Nucleus accumbens (tissue), 56 donors: ENCODE results near the gene RBM24.
"Not testable (repeated sequence)": the region's sequence is repeated elsewhere in the genome, so short reads cannot be mapped to it uniquely, and the experiment has no call there.

Experiments
- DNase-seq, 56 donors: peaks; one replicate each; lab custom pipeline; 2025; lab: John Stamatoyannopoulos, UW

Gene RBM24

DNA sequence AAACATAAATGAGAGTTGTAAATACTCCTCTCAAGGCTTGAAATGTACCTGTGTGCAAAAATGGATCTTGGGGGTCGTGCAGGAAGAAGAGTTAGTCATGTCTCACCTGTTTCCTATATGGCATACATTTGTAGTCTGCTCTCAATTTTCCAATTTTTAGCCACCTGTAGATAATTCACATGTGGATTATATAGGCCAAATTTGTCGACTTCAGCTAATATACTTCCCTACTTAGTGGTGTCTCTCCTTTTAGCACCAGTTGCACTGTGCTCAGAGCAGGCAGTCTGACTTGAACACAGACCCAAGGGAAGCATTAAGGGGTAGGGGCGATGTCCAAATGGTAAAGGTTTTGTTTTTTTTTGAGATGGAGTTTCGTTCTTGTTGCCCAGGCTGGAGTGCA is 1.9 kb downstream of the RBM24 start:
- DNase-seq: no peak

DNA sequence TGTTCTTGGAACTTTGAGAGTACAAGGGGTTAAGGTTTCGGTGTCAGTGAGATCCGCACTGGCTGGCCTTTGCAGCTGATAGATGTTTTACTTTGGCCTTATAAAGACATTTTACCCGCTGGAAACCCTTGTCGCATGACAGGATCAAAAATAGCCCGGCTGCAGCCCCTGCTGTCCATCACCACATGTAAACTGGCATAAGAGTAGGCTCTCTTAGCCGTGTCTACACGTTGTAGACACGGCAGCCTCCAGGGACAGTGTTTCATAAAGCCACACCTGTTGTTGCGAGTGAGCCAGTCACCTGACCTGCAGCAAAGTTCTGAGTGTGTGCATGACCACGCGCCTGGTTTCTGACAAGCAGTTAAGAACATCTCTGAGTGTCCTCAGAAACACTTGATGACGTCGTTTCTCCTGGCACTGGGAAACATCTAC is 8.5 kb downstream of the RBM24 start:
- DNase-seq: no peak

DNA sequence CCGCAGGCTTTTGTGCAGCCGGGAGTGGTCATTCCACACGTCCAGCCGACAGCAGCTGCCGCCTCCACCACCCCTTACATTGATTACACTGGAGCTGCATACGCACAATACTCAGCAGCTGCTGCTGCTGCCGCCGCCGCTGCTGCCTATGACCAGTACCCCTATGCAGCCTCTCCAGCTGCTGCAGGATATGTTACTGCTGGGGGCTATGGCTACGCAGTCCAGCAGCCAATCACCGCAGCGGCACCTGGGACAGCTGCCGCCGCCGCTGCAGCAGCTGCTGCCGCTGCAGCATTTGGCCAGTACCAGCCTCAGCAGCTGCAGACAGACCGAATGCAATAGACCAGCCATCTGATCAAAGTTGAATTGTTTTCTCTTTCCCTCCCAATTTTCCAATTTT is 10.6 kb downstream of the RBM24 start:
- no peak for DNase-seq

- no peak for DNase-seq
Observed at GRCh38 chr6:17292600-17293133, 11.5 kb downstream of the RBM24 start.

- no peak for DNase-seq
Observed at GRCh38 chr6:17293395-17293794, 12.2 kb downstream of the RBM24 start.

DNA sequence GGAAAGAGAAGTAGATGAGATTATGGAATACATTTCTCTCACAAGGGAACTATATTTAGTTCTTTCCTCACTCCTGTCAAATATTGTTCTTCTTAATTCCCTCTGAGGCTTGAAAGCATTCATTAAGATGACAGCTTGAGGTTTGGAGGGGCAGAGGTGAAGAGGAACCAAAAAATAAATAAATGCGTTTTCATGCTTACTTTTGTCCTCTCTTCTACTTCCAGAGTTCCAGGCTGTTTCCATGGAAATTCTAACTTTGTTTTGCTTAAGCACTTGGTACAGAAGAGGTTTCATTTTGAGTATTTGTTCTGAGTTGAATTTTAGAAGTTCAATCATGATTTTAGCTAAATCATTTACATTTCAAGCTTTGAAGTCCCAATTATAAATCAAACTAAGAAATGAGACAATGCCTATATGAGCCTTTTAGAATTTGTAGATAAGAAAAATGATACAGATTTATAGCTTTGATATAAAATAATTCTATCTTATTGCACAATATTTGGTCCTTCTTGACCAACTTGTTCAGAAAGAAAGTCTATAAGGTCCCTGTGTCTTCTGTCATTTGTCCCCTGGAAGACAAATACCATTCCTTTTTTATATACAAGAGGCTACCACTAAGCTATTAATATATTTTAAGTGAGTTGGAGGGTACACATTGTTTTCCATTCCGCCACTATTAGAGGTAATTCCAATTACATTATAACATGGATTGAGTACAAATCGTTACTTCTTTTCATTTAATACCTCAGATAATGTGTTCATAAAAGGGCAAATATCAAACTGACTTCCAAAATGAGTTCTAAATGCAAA is 16.3 kb downstream of the RBM24 start:
- DNase-seq: no peak

DNA sequence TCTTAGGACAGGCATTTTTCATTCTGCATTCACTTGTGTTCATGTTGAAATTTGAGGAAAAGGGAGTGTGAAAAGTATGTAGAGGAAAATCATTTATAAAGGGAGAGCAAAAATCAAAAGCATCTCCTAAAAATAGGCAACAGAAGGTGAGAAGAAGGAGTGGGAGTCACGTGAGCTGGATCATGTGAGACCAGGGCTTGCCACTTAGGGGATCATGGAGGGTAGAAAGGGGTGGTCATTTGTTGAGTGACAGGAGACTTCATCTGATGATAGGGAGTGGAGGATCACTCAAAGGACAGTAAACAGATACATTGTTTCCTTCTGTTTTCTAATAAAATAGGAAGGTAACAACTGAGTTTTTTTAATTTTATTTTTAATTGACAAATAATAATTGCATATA is 17.1 kb downstream of the RBM24 start:
- DNase-seq: no peak

- no peak for DNase-seq
Observed at GRCh38 chr6:17299222-17299621, 18.1 kb downstream of the RBM24 start.

GRCh38 chr6:17299750-17300149 is 18.6 kb downstream of the RBM24 start:
- no peak for DNase-seq

DNA sequence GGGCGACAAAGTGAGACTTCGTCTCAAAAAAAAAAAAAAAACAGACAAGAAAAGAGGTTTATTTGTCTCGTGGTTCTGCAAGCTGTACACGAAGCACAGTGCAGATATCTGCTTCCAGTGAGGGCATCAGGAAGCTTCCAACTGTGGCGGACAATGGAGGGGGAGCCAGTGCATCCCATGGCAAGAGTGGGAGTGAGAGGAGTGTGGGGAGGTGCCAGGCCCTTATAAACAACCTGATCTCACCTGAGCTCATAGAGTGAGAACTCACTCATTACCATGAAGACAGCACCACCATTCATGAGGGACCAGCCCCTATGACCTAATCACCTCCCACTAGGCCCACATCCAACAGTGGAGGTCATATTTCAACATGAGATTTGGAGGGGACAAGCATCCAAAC is 19.5 kb downstream of the RBM24 start:
- DNase-seq: no peak

GRCh38 chr6:17303444-17303843 is 22.3 kb downstream of the RBM24 start:
- no peak for DNase-seq

DNA sequence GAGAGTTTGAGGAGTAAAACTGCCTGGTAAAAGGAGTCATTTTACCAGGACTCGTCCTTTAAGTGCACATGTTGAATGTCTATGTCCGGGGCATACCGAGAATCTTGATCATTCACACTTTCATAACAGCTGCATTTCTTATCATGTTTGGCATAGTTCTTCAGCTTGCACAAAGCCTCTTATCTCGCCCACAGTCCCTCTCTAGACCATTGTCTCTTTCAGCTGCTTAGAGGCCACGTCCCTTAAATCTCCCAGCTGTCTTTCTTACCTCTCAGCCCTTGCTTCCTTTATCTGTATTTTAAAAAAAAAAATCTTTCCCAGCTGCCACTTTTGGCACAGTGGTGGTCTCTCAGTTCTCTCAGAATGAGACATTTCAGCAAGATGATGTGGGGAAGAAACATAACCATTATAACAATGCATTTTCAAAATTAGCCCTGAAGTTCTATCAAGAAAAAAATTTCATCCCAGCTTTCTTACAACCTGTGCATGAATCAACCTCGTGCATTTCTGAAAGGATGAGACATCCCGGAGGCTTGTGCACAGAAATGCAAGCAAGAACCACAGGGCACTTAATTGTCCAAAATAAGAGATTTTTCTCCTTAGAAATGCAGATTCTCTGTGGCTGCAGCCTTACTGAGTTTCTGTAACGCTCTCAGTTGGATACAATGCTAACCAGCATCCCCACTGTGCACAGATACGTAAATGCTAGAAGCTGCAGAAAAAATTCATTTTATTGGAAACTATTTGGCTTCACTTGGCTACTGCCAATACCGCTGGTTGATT is 24.2 kb downstream of the RBM24 start:
- no peak for DNase-seq

GRCh38 chr6:17311595-17312311 is 30.6 kb downstream of the RBM24 start:
- DNase-seq: peak in 29 of 56 donors; percentile 0 to 71 (median 21)

DNA sequence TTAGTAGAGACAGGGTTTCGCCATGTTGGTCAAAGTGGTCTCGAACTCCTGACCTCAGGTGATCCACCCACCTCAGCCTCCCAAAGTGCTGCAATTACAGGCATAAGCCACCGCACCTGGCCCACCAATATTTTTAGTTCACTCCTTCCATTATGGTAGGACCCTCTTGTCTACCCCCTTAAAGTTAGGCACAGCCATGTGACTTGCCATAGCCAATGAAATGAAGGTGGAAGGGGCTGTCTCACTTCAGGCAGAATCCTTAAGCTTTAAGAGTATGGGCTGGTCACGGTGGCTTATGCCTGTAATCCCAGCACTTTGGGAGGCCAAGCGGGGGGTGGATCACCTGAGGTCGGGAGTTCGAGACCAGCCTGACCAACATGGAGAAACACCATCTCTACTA is 32.1 kb downstream of the RBM24 start:
- not testable (repeated sequence) for DNase-seq

GRCh38 chr6:17313971-17314370 is 32.8 kb downstream of the RBM24 start:
- no peak for DNase-seq

DNA sequence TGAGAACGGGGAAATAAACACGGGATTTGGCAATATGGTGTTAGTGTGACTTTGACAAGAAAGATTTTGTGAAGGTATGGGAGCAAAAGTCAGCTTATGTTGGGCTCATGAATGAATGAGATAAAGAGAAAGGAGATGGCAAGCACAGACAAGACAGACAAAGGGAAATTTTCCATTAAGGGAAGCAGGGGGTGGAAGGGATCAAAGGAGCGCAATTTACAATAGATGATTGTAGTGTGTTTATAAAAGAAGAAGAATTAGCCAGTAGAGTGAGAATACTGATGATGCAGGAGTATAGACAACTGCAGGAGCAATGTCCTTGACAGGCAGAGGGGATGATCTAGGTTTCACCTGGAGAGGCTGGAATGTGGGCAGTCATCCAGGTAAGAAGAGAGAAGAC is 34.1 kb downstream of the RBM24 start:
- DNase-seq: no peak

DNA sequence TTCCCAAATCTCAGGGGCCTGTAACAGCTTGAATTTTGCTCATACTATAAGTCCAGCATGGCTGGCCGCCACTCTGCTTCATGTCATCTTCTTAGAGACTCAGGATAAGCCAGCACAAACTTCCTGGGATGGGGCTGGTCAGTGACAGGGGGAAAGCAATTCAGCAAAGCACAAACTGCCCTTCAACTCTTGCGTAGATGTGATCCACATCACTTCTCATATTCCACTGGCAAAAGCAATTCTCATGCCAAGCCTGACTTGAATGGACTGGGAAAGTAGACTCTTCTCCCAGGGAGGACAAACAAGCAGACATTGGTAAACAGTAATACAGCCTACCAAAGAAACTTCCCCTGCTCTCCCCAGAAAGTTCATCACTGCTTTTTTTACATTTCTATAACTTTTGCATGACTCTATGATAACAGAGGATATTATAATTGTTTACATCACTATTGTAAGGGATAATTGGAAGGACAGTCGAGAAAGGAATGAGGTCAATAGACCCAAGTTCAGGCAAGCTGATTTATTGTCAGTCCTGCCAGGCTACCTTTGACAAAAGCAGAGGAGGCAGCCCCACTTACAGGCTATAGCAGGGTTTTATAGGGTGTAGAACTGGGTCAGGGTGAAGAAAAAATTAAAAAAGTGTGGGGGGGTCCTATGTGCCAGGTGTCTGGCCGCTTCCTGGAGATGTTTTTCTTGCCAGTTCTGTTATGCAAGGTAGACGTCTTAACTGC is 37.4 kb downstream of the RBM24 start:
- no peak for DNase-seq

DNA sequence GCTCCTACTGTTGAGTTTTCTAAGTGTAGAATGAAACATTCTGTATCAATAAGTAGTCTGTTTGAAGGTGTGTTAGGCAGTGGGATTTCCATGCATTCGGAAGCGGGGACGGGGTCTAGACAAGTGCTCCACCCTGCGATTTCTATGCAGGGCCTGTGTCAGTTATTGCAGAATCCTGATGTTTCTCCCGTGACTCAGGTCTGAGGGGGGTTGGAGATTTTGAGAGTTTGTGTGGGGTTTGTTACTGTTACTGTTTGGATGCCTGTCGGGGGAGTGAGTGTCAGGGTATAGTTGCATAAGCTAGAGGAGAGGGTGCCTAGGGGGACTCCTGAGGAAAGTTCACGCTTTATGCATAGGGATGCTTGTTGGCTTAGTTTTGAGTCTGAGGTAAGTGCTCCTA is 39.1 kb downstream of the RBM24 start:
- not testable (repeated sequence) for DNase-seq

DNA sequence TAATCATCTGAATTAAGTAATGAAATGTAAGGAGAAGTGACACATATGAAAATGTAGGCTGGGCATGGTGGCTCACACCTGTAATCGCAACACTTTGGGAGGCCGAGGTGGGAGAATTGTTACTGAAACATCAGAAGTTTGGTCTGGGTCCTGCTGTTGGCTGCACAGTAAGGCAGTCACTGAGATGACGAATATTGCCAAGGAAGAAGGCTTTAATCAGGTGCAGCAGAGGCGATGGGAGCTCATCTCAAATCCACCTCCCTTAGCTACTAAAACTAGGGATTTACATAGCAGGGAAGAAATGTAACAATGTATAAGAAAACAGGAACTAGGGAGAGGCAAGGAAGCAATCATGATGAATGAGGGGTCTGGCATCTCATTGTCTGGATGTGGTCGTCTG is 50.1 kb downstream of the RBM24 start:
- DNase-seq: no peak

GRCh38 chr6:17334265-17334664 is 53.1 kb downstream of the RBM24 start:
- no peak for DNase-seq
